ENCODE results near the gene ZFP1.

- TF ChIP-seq CTCF (conservative IDR thresholded peaks at IDR 0.05; ENCODE audit: low read length) (no peak), EZH2phosphoT487 (IDR thresholded peaks at IDR 0.05; ENCODE audit: borderline replicate concordance, low read depth, low read length) (no peak)
Observed at GRCh38 chr16:75219838-75220237, 71.5 kb downstream of the ZFP1 start.
